A549 (cell line): ENCODE data around the gene SNRNP40. TPM values are rescaled to one million over a fixed set of nuclear protein-coding genes. Genes with fewer than 3 reads are reported as not detected.

ENCODE experiments used
- ATAC-seq, 2 experiments: fragments of 200-7000 bp in 1 of 2; fragments of >200 bp in 1 of 2; cut with Nextera tagmentation in 1 of 2; cut with Tn5 transposase in 1 of 2; 3 replicates each; pipeline versions ENCODE4 v1.8.0 to v1.9.1; 2018 to 2020; ENCODE audit warnings: mild to moderate bottlenecking in 1 of 2, moderate library complexity in 1 of 2
- CTCF ChIA-PET: fragments of 300-600 bp; sonication (Branson Sonifier 250); formaldehyde crosslinking; extraction: SDS; loops from one replicate; lab custom pipeline; 2021; ENCODE audit warnings: antibody characterized with exemption, inconsistent platforms; lab: Yijun Ruan, JAX
- POLR2A ChIA-PET: fragments of 350-600 bp; formaldehyde crosslinking; extraction: SDS; loops from one replicate; lab custom pipeline; 2021; ENCODE audit warnings: antibody characterized with exemption, inconsistent platforms; lab: Yijun Ruan, JAX
- DNase-seq, 2 experiments: peaks; one replicate each; pipeline versions ENCODE4 v3.0.0 to v3.0.0-alpha.2; 2011 to 2016; ENCODE audit warnings: low read depth in 1 of 2, low spot score in 1 of 2
- FAIRE-seq: peaks from 2 replicates; lab custom pipeline; 2011; peaks lifted over from hg19 to GRCh38; lab: Jason Lieb, UNC
- H3K27ac ChIP-seq, 2 experiments: fragments of >200 bp; sonication (Bioruptor Twin); formaldehyde crosslinking; 3 replicates each; pipeline ENCODE4 v1.5.1; 2016 to 2017
- H3K4me1 ChIP-seq: fragments of >200 bp; sonication (Bioruptor Twin); formaldehyde crosslinking; 3 replicates; pipeline ENCODE4 v1.6.1; 2016
- H3K4me2 ChIP-seq: fragments of >200 bp; sonication (Bioruptor Twin); formaldehyde crosslinking; 3 replicates; pipeline ENCODE4 v1.6.1; 2016
- H3K4me3 ChIP-seq: fragments of >200 bp; sonication (Bioruptor Twin); formaldehyde crosslinking; 3 replicates; pipeline ENCODE4 v1.5.1; 2016
- H3K9me3 ChIP-seq: fragments of >200 bp; sonication (Bioruptor Twin); formaldehyde crosslinking; 3 replicates; pipeline ENCODE4 v1.6.1; 2016
- CEBPB ChIP-seq, 2 experiments: fragments of >200 bp in 1 of 2; sonication (Bioruptor Twin) in 1 of 2; formaldehyde crosslinking in 1 of 2; IDR thresholded peaks; 2 replicates each; pipeline ENCODE4 v1.6.1; 2012 to 2016
- EHF ChIP-seq: fragments of 250-450 bp; sonication (Bioruptor Pico); IDR thresholded peaks from 2 replicates; pipeline ENCODE4 v1.5.0; 2020; ENCODE audit warnings: mild to moderate bottlenecking
- EHMT2 ChIP-seq: fragments of 200-600 bp; sonication (generic); IDR thresholded peaks from 2 replicates; pipeline ENCODE4 v1.6.1; 2016; ENCODE audit warnings: antibody characterized with exemption, low read depth, mild to moderate bottlenecking, moderate library complexity
- HEYL ChIP-seq: fragments of 250-450 bp; sonication (Bioruptor Pico); IDR thresholded peaks from 2 replicates; pipeline ENCODE4 v1.8.0; 2021; ENCODE audit warnings: mild to moderate bottlenecking, moderate library complexity
- HOXB13 ChIP-seq: fragments of 250-450 bp; sonication (Bioruptor Pico); IDR thresholded peaks from 2 replicates; pipeline ENCODE4 v1.5.0; 2020; ENCODE audit warnings: low read depth, mild to moderate bottlenecking, moderate library complexity
- MAZ ChIP-seq: fragments of 150-350 bp; IDR thresholded peaks from 2 replicates; pipeline ENCODE4 v1.6.1; 2014; ENCODE audit warnings: antibody characterized with exemption, low read depth, low read length, borderline replicate concordance
- NFE2L2 ChIP-seq: fragments of 150-350 bp; conservative IDR thresholded peaks from 2 replicates; pipeline ENCODE4 v1.6.1; 2014; ENCODE audit warnings: low read length
- NPAS2 ChIP-seq: fragments of 250-450 bp; sonication (Bioruptor Pico); IDR thresholded peaks from 2 replicates; pipeline ENCODE4 v1.8.0; 2022; ENCODE audit warnings: mild to moderate bottlenecking, moderate library complexity, borderline replicate concordance
- NR3C1 ChIP-seq: fragments of >200 bp; sonication (Bioruptor Twin); formaldehyde crosslinking; IDR thresholded peaks from 3 replicates; pipeline ENCODE4 v1.6.1; 2017
- RAD21 ChIP-seq, 2 experiments: fragments of >200 bp in 1 of 2; sonication (Bioruptor Twin) in 1 of 2; formaldehyde crosslinking in 1 of 2; IDR thresholded peaks in 1 of 2; conservative IDR thresholded peaks in 1 of 2; 2 replicates in 1 of 2; 3 replicates in 1 of 2; pipeline ENCODE4 v1.6.1; 2012 to 2018; ENCODE audit warnings: inconsistent platforms in 1 of 2
- RCOR1 ChIP-seq: fragments of 150-350 bp; IDR thresholded peaks from 2 replicates; pipeline ENCODE4 v1.6.1; 2014; ENCODE audit warnings: antibody characterized with exemption, low read length, low read depth
- SMC3 ChIP-seq: fragments of >200 bp; sonication (Bioruptor Twin); formaldehyde crosslinking; IDR thresholded peaks from 3 replicates; pipeline ENCODE4 v1.6.1; 2018; ENCODE audit warnings: inconsistent platforms
- SREBF2 ChIP-seq: fragments of 450-650 bp; IDR thresholded peaks from 2 replicates; pipeline ENCODE4 v1.6.1; 2014; ENCODE audit warnings: mild to moderate bottlenecking, moderate library complexity
- TP53 ChIP-seq: fragments of 250-450 bp; sonication (Bioruptor Pico); IDR thresholded peaks from 2 replicates; pipeline ENCODE4 v1.5.0; 2021; ENCODE audit warnings: mild to moderate bottlenecking, moderate library complexity
- WGBS: methylation state at CpG from one replicate; pipeline ENCODE4 v1.1.6; 2017; ENCODE audit errors: missing lambda C conversion rate; 5-methylcytosine and 5-hydroxymethylcytosine counted together
- polyA plus RNA-seq, 4 experiments: library from polyadenylated mRNA; depleted of rRNA in 3 of 4; stranded (reverse); fragments of >200 nt; fragmentation: RNase III in 1 of 4; extraction: RNeasy Plus Mini Kit Qiagen cat#74134 plus additional on column Dnase treatment in 1 of 4; gene quantifications; 2 replicates in 3 of 4; 3 replicates in 1 of 4; pipeline ENCODE4 v1.2.3, GENCODE V29; 2011 to 2017
- TF ChIP-seq, protein P1 (sequence below): IDR thresholded peaks from 2 replicates; pipeline ENCODE4 v1.6.1; 2012; ENCODE audit warnings: low read depth, borderline replicate concordance
- TF ChIP-seq, protein P2 (sequence below): fragments of >200 bp; sonication (Bioruptor Twin); formaldehyde crosslinking; IDR thresholded peaks from 2 replicates; pipeline ENCODE4 v1.6.1; 2016
- TF ChIP-seq, protein P3 (sequence below): fragments of 200-600 bp; sonication (generic); IDR thresholded peaks from 2 replicates; pipeline ENCODE4 v1.6.1; 2016; ENCODE audit warnings: antibody characterized with exemption, mild to moderate bottlenecking, moderate library complexity
- TF ChIP-seq, protein P4 (sequence below): fragments of >200 bp; sonication (Bioruptor Twin); formaldehyde crosslinking; IDR thresholded peaks from 3 replicates; pipeline ENCODE4 v1.5.1; 2016
- TF ChIP-seq, protein P5 (sequence below): fragments of 250-450 bp; sonication (Bioruptor Pico); IDR thresholded peaks from 2 replicates; pipeline ENCODE4 v1.5.0; 2020; ENCODE audit warnings: low read depth, mild to moderate bottlenecking, moderate library complexity

Gene SNRNP40
- polyA plus RNA-seq, 2 of the 4 experiments (the other 2 are of a cell fraction), result 47.4 to 72.5 TPM

DNA sequence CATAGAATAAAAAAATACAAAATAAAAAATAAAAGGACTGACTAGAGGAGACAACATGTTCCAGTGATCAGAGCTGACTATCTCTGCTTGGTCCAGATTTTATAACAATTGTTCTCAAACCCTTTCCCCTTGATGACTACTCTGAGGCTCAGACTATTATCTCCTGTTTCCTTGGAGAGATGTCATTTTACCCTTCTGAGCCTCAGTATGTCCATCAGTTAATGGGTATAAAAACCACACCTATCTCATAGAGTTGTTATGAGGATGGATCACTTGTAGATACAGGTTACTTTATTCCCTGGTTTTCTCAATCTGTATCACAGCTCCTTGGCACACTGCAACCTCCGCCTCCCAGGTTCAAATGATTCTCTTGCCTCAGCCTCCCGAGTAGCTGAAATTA is 63.9 kb downstream of the SNRNP40 start:
- FAIRE-seq, result no peak
- WGBS, result 57% methylated on average over 2 of the region's 2 CpGs
- CTCF ChIA-PET, result interaction anchor here (0.8 to 2.1 kb wide), 2 partner anchors 9 to 49 kb away, joined by 3 to 6 read pairs; no protein-coding TSS in a partner anchor

DNA sequence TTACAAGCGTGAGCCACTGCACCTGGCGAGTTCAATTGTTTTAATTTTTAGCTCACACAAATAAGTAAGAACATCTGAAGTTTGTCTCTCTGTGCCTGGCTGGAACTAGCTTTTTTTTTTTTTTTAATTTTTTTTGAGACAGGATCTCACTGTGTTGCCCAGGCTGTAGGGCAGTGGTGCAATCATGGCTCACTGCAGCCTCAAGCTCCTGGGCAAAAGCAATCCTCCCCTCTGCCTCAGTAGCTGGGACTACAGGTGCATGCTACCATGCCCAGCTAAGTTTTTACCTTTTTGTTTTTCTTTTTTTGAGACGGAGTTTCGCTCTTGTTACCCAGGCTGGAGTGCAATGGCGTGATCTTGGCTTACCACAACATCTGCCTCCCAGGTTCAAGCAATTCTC is 64.8 kb downstream of the SNRNP40 start:
- ChIA-PET CTCF (interaction anchor here (0.6 to 1.1 kb wide), 3 partner anchors 47 to 517 kb away, joined by 3 to 4 read pairs (median 3); no protein-coding TSS in a partner anchor), POLR2A (no interaction called here)

More for the DNA sequence above, 63.9 kb downstream of the SNRNP40 start:
- no peak for ATAC-seq
- Histone ChIP-seq H3K4me2 (no peak overlapping the region), H3K9me3 (no peaks in the 10 kb centered on the region), H3K4me3 (no peak overlapping the region), H3K4me1 (peaks cover 3% of the 10 kb centered on the region; the same call in 1 of the 3 replicates), H3K27ac (no peak overlapping the region)
- TF ChIP-seq EHMT2, result no peak
- TF ChIP-seq, protein P1, sequence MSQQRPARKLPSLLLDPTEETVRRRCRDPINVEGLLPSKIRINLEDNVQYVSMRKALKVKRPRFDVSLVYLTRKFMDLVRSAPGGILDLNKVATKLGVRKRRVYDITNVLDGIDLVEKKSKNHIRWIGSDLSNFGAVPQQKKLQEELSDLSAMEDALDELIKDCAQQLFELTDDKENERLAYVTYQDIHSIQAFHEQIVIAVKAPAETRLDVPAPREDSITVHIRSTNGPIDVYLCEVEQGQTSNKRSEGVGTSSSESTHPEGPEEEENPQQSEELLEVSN, result no peak
- no peak for TF ChIP-seq MAZ
- TF ChIP-seq NFE2L2, result no peak
- TF ChIP-seq, protein P2, sequence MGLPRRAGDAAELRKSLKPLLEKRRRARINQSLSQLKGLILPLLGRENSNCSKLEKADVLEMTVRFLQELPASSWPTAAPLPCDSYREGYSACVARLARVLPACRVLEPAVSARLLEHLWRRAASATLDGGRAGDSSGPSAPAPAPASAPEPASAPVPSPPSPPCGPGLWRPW, result no peak
- TF ChIP-seq, protein P3, sequence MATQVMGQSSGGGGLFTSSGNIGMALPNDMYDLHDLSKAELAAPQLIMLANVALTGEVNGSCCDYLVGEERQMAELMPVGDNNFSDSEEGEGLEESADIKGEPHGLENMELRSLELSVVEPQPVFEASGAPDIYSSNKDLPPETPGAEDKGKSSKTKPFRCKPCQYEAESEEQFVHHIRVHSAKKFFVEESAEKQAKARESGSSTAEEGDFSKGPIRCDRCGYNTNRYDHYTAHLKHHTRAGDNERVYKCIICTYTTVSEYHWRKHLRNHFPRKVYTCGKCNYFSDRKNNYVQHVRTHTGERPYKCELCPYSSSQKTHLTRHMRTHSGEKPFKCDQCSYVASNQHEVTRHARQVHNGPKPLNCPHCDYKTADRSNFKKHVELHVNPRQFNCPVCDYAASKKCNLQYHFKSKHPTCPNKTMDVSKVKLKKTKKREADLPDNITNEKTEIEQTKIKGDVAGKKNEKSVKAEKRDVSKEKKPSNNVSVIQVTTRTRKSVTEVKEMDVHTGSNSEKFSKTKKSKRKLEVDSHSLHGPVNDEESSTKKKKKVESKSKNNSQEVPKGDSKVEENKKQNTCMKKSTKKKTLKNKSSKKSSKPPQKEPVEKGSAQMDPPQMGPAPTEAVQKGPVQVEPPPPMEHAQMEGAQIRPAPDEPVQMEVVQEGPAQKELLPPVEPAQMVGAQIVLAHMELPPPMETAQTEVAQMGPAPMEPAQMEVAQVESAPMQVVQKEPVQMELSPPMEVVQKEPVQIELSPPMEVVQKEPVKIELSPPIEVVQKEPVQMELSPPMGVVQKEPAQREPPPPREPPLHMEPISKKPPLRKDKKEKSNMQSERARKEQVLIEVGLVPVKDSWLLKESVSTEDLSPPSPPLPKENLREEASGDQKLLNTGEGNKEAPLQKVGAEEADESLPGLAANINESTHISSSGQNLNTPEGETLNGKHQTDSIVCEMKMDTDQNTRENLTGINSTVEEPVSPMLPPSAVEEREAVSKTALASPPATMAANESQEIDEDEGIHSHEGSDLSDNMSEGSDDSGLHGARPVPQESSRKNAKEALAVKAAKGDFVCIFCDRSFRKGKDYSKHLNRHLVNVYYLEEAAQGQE, result no peak
- no peak for TF ChIP-seq EHF
- POLR2A ChIA-PET, result no interaction called here
- no peak for DNase-seq

More for the DNA sequence above, 64.8 kb downstream of the SNRNP40 start:
- no peak for FAIRE-seq
- Histone ChIP-seq H3K4me3 (no peak overlapping the region), H3K9me3 (no peaks in the 10 kb centered on the region), H3K27ac (no peak overlapping the region), H3K4me2 (no peak overlapping the region), H3K4me1 (peaks cover 3% of the 10 kb centered on the region; the same call in 1 of the 3 replicates)
- ATAC-seq, result no peak
- no peak for DNase-seq
- WGBS, result 93% methylated on average over 5 of the region's 5 CpGs
- TF ChIP-seq, protein P4, sequence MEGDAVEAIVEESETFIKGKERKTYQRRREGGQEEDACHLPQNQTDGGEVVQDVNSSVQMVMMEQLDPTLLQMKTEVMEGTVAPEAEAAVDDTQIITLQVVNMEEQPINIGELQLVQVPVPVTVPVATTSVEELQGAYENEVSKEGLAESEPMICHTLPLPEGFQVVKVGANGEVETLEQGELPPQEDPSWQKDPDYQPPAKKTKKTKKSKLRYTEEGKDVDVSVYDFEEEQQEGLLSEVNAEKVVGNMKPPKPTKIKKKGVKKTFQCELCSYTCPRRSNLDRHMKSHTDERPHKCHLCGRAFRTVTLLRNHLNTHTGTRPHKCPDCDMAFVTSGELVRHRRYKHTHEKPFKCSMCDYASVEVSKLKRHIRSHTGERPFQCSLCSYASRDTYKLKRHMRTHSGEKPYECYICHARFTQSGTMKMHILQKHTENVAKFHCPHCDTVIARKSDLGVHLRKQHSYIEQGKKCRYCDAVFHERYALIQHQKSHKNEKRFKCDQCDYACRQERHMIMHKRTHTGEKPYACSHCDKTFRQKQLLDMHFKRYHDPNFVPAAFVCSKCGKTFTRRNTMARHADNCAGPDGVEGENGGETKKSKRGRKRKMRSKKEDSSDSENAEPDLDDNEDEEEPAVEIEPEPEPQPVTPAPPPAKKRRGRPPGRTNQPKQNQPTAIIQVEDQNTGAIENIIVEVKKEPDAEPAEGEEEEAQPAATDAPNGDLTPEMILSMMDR, result no peak
- TF ChIP-seq NR3C1 (no peak), HEYL (CRISPR knock-in tag) (no peak), CEBPB (IDR thresholded peaks at IDR 0.05) (no peak), HOXB13 (CRISPR knock-in tag) (no peak), SREBF2 (no peak), NPAS2 (CRISPR knock-in tag) (no peak), SMC3 (no peak), TP53 (CRISPR knock-in tag) (no peak), RAD21 (conservative IDR thresholded peaks at IDR 0.05 in 1 of 2, IDR thresholded peaks at IDR 0.05 in 1 of 2) (no peak), RCOR1 (no peak), EHMT2 (no peak)
- TF ChIP-seq, protein P5, sequence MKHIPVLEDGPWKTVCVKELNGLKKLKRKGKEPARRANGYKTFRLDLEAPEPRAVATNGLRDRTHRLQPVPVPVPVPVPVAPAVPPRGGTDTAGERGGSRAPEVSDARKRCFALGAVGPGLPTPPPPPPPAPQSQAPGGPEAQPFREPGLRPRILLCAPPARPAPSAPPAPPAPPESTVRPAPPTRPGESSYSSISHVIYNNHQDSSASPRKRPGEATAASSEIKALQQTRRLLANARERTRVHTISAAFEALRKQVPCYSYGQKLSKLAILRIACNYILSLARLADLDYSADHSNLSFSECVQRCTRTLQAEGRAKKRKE (CRISPR knock-in tag), result no peak
- TF ChIP-seq, protein P1, result no peak
- TF ChIP-seq, protein P2, result no peak
